ENCODE measurements around the gene USP17L10.
"Not testable (repeated sequence)": the region's sequence is repeated elsewhere in the genome, so short reads cannot be mapped to it uniquely, and the experiment has no call there.

Gene USP17L10

GRCh38 chr4:9210357-9210756 is at the start of gene USP17L10:
Gene USP17L10, plus strand, starts transcription at chr4:9210657. Its CDS starts 0 bp downstream, at chr4:9210657.
- not testable (repeated sequence) for DNase-seq

- not testable (repeated sequence) for DNase-seq
These were observed 44.5 kb upstream of the USP17L10 start for GRCh38 chr4:9165990-9166389.

- DNase-seq = not testable (repeated sequence)
These were observed 40.5 kb upstream of the USP17L10 start, which contains the start of gene FAM90A26 for GRCh38 chr4:9169791-9170459. Gene FAM90A26, plus strand, starts transcription at chr4:9170409. Its CDS starts 2,764 bp downstream, at chr4:9173173.

GRCh38 chr4:9214701-9215100 is 4.2 kb downstream of the USP17L10 start:
- not testable (repeated sequence) for DNase-seq

GRCh38 chr4:9215105-9215504 is 4.6 kb downstream of the USP17L10 start, which contains the start of gene USP17L11:
Gene USP17L11, plus strand, starts transcription at chr4:9215405. Its CDS starts 0 bp downstream, at chr4:9215405.
- DNase-seq = not testable (repeated sequence)

GRCh38 chr4:9219852-9220251 is 9.4 kb downstream of the USP17L10 start, which contains the start of gene USP17L12:
Gene USP17L12, plus strand, starts transcription at chr4:9220152. Its CDS starts 0 bp downstream, at chr4:9220152.
- DNase-seq = not testable (repeated sequence)

GRCh38 chr4:9224596-9224995 is 14.1 kb downstream of the USP17L10 start, which contains the start of gene USP17L13:
Gene USP17L13, plus strand, starts transcription at chr4:9224896. Its CDS starts 0 bp downstream, at chr4:9224896.
- not testable (repeated sequence) for DNase-seq

GRCh38 chr4:9230249-9230648 is 19.8 kb downstream of the USP17L10 start:
- DNase-seq = not testable (repeated sequence)

GRCh38 chr4:9234085-9234484 is 23.6 kb downstream of the USP17L10 start, which contains the start of gene USP17L15:
Gene USP17L15, plus strand, starts transcription at chr4:9234385. Its CDS starts 0 bp downstream, at chr4:9234385.
- DNase-seq = not testable (repeated sequence)

GRCh38 chr4:9238461-9238860 is 28.0 kb downstream of the USP17L10 start:
- not testable (repeated sequence) for DNase-seq

GRCh38 chr4:9243579-9243978 is 33.1 kb downstream of the USP17L10 start, which contains the start of gene USP17L17:
Gene USP17L17, plus strand, starts transcription at chr4:9243879. Its CDS starts 0 bp downstream, at chr4:9243879.
- not testable (repeated sequence) for DNase-seq

- DNase-seq = not testable (repeated sequence)
These were observed 37.7 kb downstream of the USP17L10 start, which contains the start of gene USP17L18 for GRCh38 chr4:9247953-9248680. Gene USP17L18, plus strand, starts transcription at chr4:9248630. Its CDS starts 0 bp downstream, at chr4:9248630.

GRCh38 chr4:9253078-9253477 is 42.6 kb downstream of the USP17L10 start, which contains the start of gene USP17L19:
Gene USP17L19, plus strand, starts transcription at chr4:9253378. Its CDS starts 0 bp downstream, at chr4:9253378.
- DNase-seq = not testable (repeated sequence)

- DNase-seq = not testable (repeated sequence)
These were observed 47.4 kb downstream of the USP17L10 start, which contains the start of gene USP17L20 for GRCh38 chr4:9257824-9258223. Gene USP17L20, plus strand, starts transcription at chr4:9258124. Its CDS starts 0 bp downstream, at chr4:9258124.

Measured in NCI-H2171 treated with DMSO at 0.1 percent for 48 hours (cell line).